GM21423 (cell line): ENCODE data around the gene LGI2.
"Not testable (repeated sequence)": the region's sequence is repeated elsewhere in the genome, so short reads cannot be mapped to it uniquely, and the experiment has no call there.

Experiments
- ATAC-seq: cut with Tn5 transposase; IDR thresholded peaks from one replicate; pipeline ENCODE4 v1.9.1; 2021; ENCODE audit warnings: mild to moderate bottlenecking, moderate library complexity; ENCODE audit not compliant: unreplicated experiment

The LGI2 gene

GRCh38 chr4:25051534-25051933 is 20.8 kb upstream of the LGI2 start:
- no peak for ATAC-seq

GRCh38 chr4:25050370-25051078 is 19.8 kb upstream of the LGI2 start:
- ATAC-seq, result no peak

GRCh38 chr4:25043548-25043947 is 12.8 kb upstream of the LGI2 start:
- no peak for ATAC-seq

- ATAC-seq, result no peak
Observed at GRCh38 chr4:25033526-25033925, 2.8 kb upstream of the LGI2 start.

GRCh38 chr4:25032126-25032525 is 1.4 kb upstream of the LGI2 start:
- no peak for ATAC-seq

GRCh38 chr4:25031077-25031621 is 403 bp upstream of the LGI2 start:
- ATAC-seq, result no peak

GRCh38 chr4:25029479-25030276 is 1.1 kb downstream of the LGI2 start:
- no peak for ATAC-seq

GRCh38 chr4:25028851-25029250 is 1.9 kb downstream of the LGI2 start:
- no peak for ATAC-seq

GRCh38 chr4:25022766-25023165 is 8.0 kb downstream of the LGI2 start:
- no peak for ATAC-seq

- no peak for ATAC-seq
Observed at GRCh38 chr4:25021216-25021615, 9.5 kb downstream of the LGI2 start.

GRCh38 chr4:25020236-25020635 is 10.5 kb downstream of the LGI2 start:
- ATAC-seq, result no peak

GRCh38 chr4:25019501-25019900 is 11.2 kb downstream of the LGI2 start:
- no peak for ATAC-seq

GRCh38 chr4:25015012-25015411 is 15.7 kb downstream of the LGI2 start:
- ATAC-seq, result no peak

- not testable (repeated sequence) for ATAC-seq
Observed at GRCh38 chr4:25014662-25014983, 16.1 kb downstream of the LGI2 start.

- ATAC-seq, result no peak
Observed at GRCh38 chr4:25013756-25014661, 16.7 kb downstream of the LGI2 start.

GRCh38 chr4:25012655-25013054 is 18.1 kb downstream of the LGI2 start:
- ATAC-seq, result no peak

- ATAC-seq, result no peak
Observed at GRCh38 chr4:25011135-25011866, 19.4 kb downstream of the LGI2 start.

- no peak for ATAC-seq
Observed at GRCh38 chr4:25007598-25007997, 23.1 kb downstream of the LGI2 start.

- no peak for ATAC-seq
Observed at GRCh38 chr4:25002681-25003080, 28.1 kb downstream of the LGI2 start.

- ATAC-seq, result no peak
Observed at GRCh38 chr4:25001509-25001908, 29.2 kb downstream of the LGI2 start.

- ATAC-seq, result no peak
Observed at GRCh38 chr4:25000639-25001038, 30.1 kb downstream of the LGI2 start.
